TTC549 (cell line): ENCODE data around the gene NTN5.

Experiments
- FAIRE-seq: peaks from 2 replicates; lab custom pipeline; 2012; peaks lifted over from hg19 to GRCh38; lab: Jason Lieb, UNC

NTN5 gene

GRCh38 chr19:48614436-48615230, 58.2 kb downstream of the NTN5 start, which contains the start of gene FAM83E:
FAM83E (minus strand) TSS chr19:48615076; CDS start chr19:48613372, 1,704 bp downstream.
- no peak for FAIRE-seq

GRCh38 chr19:48613852-48614435, 58.9 kb downstream of the NTN5 start:
- no peak for FAIRE-seq

GRCh38 chr19:48613024-48613851, 59.6 kb downstream of the NTN5 start:
- FAIRE-seq, result no peak

- FAIRE-seq, result no peak
Observed at GRCh38 chr19:48611872-48612271, 60.9 kb downstream of the NTN5 start.
